Suppressor macrophage treated with lipopolysaccharide for 4 hours (primary cell): ENCODE results near the gene BCAS3.
A peak's percentile ranks its signal among the peaks of the same experiment; 100 is the strongest.

Source experiments
- DNase-seq: peaks from one replicate; pipeline ENCODE4 v3.0.0-alpha.2; 2020

Gene BCAS3

DNA sequence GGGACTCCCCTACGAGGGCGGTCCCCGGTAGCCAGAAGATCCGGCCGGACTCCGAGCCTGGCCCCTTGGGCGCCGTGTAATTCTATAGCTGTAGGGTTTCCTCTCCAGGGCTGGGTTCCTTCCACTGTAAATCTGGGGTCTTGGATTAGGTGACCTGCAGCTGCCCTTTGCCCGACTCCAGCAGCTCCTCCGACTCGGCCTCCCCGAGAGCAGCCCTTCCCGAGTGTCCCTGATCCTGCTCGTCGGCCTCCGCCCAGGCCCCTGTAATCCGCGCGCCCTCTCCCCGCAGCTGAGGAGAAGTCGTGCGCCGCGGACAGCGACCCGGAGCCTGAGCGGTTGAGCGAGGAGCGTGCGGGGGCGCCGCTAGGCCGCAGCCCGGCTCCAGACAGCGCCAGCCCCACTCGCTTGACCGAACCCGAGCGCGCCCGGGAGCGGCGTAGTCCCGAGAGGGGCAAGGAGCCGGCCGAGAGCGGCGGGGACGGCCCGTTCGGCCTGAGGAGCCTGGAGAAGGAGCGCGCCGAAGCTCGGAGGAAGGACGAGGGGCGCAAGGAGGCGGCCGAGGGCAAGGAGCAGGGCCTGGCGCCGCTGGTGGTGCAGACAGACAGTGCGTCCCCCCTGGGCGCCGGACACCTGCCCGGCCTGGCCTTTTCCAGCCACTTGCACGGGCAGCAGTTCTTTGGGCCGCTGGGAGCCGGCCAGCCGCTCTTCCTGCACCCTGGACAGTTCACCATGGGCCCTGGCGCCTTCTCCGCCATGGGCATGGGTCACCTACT, 727.4 kb downstream of the BCAS3 start:
- no peak for DNase-seq

DNA sequence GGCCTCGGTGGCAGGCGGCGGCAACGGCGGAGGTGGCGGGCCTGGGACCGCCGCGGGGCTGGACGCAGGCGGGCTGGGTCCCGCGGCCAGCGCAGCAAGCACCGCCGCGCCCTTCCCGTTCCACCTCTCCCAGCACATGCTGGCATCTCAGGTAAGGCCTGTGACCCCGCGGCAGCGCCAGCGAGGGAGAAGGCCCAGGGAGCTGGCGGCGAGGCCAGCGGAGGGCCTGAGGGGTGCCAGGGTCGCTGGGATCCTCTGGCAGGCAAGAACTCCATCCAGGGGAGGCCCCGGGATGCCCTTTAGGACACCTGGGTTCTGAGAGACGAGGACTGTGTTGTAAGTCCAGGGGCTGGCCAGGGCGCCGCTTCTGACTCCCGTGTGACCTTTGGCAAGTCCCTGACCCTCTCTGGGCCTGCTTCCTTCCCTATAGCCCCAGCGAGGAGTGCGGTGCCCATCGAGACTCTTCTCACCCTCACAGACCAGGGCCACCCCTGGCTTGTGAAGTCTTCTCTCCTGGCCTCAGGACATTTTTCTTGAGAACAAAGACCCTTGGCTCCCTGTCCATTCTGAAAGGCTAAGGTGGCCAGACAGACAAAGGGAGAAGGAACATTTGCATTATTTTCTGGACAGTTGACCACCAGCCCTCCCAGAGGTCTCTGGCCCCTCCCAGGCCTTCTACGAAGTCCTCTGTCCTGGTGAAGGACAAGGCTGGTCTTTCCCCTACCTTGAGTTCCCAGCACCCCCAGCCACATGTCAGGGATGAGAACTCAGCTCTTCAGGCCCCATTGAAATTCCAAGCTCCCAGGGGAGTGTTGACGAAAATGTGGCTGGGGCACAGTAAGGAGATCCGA, 728.3 kb downstream of the BCAS3 start:
- DNase-seq: no peak

DNA sequence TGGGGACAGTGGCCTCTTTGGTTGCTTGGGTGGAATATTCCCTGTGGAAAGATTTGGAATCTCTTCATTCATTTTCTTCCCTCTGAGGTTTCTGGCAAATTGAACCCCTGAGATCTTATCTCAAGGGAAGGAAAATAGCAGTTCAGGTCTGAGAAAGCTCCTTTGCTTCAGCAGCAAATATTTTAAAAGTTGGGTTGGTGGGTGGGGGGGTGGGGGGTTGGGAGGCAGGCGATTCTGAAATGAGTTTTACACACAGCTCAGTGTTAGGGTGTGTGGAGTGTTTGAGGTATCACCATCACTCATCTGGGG, 728.8 kb downstream of the BCAS3 start:
- DNase-seq: no peak

DNA sequence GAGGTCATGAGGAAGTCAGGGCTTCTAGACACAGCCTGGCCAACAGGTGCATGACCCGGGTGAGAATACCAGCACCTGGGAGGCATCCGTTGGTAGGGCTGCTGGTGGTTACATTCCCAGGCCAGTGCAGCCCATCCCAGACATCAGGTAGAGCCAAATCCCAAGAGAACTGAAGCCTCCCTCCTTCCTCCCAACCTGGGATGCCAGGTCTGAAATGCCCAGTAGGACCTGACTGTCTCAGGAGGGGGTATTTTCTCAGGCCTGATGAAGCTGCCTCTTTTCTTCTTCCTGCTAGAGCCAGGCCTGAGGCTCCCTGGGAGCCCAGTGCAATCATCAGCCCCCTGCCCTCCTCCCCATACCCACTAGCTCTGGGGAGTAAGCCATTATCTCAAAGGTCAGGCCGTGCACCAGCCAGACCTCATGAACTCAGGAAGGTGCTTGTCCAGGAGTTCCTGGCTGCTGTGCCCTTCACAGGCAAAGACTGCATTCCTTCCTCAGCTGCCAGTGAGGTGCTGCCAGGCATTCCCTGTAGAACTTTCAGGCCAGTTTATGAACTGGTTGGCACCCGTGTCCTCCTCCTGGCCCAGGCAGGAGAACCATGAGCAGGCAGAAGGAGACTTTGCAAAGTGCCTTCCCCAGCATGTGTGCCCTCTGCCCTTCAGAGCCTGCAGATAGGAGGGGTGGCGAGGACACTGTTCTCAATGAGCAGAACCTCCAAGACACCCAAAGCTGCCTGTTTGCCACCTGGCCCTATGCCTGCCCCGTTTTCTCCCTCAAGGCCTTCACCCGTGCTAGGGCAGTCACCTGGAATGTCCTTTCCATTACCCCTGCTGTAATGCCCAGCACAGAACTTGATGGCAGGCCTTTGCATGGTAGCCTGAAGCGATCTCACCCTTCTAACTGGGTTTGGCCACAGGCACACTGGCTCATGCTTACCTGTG, 729.6 kb downstream of the BCAS3 start:
- no peak for DNase-seq

DNA sequence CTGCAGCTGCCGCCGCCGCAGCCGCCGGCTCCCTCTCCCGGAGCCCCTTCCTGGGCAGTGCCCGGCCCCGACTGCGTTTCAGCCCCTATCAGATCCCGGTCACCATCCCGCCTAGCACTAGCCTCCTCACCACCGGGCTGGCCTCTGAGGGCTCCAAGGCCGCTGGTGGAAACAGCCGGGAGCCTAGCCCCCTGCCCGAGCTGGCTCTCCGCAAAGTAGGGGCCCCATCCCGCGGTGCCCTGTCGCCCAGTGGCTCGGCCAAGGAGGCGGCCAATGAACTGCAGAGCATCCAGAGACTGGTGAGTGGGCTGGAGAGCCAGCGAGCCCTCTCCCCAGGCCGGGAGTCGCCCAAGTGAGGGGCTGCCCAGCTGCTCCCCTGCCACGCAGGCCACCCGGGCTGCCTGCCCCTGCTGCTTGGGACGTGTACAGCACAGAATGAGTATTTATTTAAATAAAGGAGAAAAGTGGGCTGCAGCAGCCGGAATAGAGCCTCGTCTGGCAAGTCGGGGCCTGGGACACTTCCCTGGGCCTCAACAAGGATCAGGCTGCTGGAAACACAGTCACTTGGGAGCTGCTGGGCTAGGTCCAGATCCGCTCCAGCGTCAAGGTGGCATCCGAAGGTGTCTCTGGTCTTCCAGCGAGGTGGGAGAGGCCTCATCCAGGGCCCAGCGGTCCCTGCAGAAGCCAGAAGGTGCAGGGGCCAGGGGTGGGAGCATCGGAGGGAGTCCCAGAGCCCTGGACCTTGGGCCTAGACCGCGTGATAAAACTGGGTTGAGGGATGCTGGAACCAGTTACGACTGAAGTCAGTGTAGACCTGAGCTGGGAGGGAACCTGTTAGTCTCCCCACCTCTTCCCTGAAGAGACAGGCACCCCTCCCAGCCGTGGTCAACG, 730.7 kb downstream of the BCAS3 start:
- no peak for DNase-seq

DNA sequence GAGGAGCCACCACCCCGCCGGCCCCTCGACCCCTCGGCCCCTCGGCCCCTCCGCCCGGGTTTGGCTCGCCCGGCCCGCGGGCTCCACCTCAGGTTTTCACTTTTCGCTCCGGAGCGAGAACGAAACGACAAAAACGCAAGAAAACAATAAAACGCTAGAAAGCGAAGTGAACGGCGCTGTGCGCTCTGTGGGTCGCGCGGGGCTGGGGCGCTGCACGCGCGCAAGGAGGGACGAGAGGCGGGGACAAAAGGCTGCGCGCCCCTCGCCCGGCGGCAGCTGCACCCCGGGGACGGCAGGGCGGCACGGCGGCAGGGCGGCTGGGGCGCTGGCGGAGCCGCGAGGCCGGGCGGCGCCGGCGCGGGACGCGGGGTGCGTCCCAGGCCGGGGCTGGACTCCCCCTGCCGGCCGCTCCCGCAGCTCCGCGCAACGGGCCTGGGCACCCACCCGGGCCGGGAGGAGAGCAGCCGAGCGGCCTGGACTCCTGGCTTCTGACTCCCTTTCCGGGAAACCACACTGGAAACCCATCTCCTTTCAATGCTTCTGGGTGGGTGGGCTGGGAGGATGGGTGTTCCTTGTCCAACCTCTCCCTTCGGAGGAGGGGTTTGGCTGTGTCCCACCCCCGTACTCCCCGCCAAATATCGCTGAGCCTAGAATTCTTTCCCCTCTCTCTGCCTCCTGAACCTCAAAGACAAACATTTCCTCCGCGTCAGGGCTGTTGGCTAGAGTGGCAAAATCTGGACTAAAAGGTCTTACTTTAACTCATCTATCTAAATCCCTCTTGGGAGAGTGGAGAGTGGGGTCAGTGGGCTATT, 731.9 kb downstream of the BCAS3 start:
- DNase-seq: peak; percentile 76

DNA sequence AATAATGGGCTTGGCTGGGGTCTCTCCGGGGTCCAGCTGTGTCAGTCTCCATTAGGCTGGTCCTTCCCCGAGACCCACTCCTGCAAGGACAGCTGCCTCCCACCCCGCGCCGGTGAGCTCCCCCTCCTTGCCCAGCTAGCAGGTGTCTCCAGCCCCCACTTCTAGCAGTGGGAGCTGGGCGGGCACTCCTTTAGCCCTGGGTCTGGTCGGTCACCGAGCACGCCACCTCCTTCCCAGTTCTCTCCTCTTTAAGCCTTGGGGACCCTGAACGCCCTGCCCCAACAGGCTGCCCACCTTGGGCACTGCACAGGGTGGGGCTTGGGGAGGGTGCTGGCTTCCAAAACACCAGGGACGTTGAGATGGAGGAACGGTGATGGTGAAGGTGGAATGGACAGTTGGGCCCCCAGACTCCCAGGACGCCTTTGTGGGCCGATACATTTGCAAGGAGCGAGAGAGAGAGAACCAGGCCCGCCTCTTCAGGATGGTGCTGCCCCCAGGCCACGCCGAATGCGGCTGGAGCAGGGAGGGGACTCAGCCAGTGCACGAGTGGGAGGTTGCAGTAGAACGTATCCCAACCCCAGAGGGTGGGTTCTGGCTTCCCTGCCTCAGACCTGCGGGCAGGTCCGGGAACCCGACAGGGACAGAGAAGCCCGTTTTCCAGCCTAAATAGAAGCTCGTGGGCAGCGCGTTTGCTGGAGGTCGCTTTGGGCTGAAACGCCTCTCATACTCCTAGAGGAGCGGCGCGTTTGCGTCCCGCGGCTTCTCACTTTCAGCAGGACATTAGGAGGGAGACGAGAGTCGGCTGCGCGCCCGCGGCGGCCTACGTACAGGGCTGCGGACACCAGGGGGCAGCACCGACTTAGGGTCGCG, 732.7 kb downstream of the BCAS3 start:
- DNase-seq: peak; percentile 70

DNA sequence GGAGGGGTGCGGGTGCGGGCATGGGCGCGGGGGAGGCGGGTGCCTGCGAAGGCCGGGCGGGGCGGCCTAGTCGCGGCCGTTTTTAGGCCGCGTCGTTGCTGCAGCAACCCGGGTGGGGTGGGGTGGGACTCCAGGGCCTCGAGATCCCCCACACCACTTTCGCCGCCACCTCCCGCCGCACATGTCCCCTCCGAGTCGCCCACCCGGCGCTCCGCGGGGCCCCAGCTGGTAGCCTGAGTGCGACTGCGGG, 733.3 kb downstream of the BCAS3 start:
- DNase-seq: no peak

DNA sequence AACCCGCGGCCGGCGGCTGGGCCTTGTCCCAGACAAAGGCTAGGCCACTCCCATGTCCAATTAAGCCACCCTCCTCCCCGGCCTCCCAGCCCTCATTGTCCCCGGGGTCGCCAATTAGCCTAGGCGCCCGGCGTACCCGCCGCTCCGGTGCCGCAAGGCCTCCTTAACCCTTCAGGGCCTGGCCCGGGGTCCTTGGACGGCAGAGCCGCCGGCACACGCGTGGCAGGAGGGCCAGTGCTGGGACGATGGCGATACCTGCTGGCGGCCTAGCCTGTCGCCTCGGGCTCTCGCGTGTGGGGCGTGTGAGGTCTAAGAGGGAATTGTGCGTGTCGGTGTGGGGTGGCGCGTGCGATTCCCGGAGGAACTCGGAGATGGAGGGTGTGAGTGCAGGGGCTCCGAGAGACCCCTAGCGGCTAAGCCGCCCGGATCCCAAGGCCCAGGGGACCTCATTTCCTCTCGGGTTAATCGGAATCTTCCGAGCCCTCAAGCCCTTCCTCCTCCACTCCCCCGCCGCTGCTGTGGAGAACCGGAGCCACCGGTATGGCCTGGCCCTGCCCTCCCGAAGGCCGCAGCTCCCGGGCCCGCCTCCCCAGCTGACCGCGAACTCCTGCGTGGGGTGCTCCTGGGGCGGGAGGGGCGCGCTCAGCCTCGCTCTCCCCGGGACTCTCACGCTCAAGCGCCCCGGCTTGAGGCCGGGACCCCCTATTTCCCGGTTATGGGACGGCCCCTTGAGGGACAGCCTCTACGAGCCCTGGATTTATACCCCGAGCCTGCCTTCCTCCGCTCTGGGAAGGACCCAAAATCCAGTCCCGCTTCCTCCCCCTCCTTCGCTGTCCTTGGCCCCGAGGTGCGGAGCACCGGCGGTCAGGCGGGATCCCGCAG, 733.9 kb downstream of the BCAS3 start:
- DNase-seq: no peak

DNA sequence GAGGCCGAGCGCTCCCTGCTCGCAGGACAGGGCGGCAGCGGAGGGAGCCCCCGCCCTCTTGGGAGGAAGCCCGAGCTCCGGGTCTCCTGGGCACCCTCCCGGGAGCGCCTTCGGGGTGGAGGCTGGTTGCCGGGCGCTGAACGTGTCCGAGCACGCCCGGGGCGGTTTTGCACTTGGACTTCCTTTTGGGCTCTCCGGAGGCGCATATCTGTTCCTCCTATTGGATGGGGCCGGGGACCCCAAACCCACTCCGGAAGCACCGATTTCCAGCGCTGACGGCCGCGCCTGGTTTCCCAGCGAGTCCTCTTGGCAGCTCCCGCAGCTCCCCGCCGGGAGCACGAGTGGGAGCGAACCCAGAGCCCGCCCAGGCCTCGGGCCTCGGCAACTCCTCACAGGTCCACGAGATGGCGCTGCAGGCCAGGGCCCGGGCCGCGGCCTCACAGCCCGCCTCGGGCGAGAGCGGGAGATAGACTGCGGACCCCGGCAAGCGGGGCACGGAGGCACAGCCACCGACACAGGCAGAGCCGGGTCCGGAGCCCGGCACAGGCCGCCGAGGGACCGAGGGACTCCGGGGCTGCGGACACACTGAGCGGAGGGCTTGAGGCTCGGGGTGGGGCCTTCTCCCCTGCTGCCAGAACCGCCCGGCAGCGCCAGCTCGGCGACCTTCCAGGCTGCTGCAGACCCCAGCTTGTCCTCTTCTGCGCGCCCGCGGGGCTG, 734.6 kb downstream of the BCAS3 start:
- peak; percentile 83 for DNase-seq

DNA sequence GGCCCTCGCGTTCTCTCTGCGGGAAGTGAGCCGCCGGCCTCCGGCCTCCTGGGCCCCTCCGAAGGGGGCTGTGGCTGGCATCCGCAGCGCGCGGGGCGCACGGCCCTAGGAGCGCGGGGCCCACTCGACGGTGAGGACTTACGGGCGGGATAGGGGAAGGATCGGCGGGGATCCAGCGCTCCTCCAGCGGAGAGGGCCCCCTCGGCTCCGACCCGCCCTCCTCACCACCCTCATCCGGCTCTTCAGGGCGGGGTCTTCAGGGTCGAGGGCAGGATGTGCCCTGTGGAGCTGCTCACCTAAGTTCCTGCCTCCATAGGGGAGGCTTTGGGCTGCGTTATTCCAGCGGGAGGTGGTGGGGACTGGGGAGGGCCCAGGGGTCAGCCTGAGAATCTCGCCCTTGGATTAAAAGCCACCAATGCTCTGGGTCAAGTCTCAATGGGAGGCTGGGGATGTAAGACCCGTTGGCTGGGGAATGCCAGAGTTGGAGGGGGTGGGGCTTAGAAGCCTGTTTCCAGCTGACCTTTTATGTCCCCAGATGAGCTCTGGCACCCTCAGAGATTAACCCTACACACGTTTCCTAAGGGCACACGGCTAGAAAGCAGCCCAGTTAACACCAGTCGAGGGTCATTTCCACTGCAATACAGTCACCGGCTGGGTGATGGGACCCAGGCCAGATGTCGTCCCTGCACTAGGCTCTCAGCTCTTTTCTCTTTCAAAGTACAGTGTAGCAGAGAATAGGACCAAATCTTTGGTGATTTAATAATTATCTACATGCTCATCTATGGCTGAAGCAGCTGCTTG, 735.4 kb downstream of the BCAS3 start:
- DNase-seq: no peak

DNA sequence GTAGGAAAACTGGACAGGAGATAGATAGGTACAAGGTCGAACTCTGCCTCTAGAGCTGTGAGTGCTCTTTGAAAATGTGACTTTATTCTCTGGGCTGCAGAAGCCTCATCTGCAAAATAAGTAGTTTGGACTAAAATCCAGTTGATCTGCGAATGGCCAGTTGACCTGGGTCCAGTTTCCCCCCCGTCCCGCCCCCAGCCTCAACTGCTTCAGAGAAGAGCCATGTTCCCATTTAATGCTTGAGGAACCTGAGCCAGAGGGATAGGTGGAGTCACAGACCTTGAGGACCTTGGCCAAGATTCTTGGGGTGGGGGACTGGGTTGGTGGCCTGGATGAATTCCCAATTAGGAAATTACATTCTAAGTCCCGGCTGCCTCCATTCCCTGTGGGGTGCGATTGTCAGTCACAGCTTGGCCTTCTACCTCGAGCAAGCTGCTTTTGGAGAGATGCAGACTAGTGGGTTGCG, 736.0 kb downstream of the BCAS3 start:
- DNase-seq: no peak

DNA sequence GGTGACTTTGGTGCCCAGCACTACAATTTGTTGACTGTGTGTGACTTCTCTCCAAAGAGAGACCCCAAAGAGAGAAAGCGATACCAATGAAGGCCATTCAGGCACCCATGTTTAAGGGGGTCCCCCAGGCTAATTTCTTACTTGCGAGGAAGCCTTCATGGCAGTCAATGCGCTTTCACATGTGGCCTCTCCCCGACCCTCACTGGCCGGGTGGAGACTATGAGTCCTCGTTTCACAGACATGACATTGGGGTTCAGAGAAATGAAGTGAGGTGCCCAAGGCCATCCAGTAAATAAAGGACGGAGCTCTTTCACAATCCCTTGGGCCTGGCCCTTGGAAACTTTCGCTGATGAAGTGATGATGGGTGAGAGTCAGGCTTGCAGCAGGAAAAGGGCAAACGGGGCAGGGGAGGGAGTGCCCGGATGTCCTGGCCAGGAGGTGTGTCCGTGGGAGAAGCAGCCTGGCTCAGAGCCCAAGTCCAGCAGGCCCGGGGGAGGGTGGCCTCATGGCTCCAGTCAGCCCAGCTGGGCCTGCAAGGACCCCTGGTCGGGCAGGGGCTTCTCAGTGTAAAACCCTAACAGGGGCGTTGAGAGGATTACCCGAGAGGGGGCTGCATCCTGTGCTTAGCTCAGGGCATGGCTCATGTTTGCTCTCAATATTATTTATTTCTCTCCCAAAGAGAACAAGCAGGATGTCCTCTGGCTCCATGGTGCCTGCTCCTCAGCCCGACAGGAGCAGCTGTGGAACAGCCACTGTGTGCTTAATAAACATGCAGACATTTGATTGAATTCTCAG, 736.7 kb downstream of the BCAS3 start:
- DNase-seq: no peak

DNA sequence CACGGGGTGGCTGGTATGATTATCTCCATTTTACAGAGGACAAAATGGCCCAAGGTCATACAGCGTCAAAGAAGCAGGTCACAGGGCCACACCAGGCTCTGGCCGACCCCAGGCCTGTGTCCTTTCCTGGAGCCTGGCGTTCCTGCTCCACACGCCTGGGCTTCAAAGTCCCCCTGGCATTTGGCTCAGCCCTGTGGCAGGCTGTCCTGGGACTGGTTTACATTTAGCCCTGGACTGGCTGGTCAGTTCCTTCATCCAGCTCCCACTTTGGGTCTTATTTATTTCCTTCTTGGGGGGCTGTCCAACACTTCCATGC, 737.2 kb downstream of the BCAS3 start:
- no peak for DNase-seq

DNA sequence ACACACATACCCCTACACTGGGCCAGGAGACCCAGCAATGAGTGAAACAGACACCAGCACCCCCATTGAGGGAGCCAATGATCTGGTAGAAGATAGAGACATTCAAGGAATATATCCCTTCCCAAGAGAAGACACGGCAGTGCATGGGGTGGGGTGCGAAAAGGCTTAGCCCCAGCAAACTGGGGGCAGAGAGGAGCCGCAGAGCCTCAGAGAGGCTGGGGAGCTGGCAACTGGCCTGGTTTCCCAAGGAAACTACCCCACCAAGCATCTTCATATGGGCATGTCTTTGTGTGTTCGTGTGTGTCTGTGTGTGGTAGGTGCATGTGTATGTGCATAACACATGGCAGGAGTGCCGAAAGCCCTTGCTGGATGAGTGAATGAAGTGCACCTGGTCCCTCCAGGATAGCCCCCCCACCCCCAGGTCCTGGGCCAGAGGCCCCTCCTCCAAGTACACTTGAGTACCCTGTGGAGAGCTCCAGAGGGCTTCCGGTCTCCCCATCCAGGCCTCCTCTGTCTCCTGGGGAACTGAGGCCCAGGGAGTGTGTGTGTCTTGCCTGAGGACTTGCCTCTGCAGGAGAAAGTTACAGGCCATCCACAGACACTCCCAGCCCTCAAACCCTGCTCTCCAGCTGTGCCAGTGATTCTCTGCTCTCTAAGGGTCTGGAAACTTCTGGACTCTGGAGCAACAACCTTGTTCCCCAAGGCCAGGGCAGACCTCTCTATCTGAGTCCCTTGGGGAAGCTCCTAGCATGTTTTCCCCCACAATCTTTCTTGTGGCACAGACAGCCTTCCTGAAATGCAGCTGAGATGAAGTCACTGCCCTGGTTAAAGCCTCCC, 737.9 kb downstream of the BCAS3 start:
- DNase-seq: no peak

DNA sequence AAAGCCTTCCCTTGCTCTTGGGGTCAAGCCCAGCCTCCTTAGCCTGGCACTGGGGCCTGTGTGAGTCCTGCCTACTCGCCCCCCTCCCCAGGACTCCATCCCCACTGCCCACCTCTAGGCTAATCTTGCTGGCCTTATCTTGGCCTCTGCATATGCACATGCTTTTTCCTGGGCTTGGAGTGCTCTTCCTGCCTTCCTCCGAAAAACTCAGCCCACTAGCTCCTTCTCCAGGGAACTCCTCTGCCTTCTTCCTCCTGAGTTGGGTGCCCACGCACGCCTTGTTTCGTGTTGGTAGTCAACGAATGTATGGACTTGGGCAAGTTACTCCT, 738.5 kb downstream of the BCAS3 start:
- no peak for DNase-seq
